K562 (cell line): ENCODE data around the gene MYO3B.

Experiments used
- PYGO2 ChIP-seq: fragments of 450-650 bp; IDR thresholded peaks from 2 replicates; pipeline ENCODE4 v1.6.1; 2016; ENCODE audit warnings: mild to moderate bottlenecking, missing genetic modification characterization, moderate library complexity, missing compliant biosample characterization
- RB1 ChIP-seq: fragments of 450-650 bp; IDR thresholded peaks from 2 replicates; pipeline ENCODE4 v1.6.1; 2017; ENCODE audit warnings: low read depth, mild to moderate bottlenecking
- TF ChIP-seq, protein P1 (sequence below), 3 experiments: IDR thresholded peaks in 2 of 3; conservative IDR thresholded peaks in 1 of 3; 2 replicates each; pipeline ENCODE4 v1.5.1; 2011 to 2012; ENCODE audit warnings: low read length in 3 of 3, mild to moderate bottlenecking in 3 of 3, control low read depth in 2 of 3, improper control_type of control experiment in 1 of 3, inconsistent platforms in 1 of 3, low read depth in 1 of 3, mixed read lengths in 1 of 3, moderate library complexity in 1 of 3; ENCODE audit not compliant: insufficient read depth in 2 of 3

DNA sequence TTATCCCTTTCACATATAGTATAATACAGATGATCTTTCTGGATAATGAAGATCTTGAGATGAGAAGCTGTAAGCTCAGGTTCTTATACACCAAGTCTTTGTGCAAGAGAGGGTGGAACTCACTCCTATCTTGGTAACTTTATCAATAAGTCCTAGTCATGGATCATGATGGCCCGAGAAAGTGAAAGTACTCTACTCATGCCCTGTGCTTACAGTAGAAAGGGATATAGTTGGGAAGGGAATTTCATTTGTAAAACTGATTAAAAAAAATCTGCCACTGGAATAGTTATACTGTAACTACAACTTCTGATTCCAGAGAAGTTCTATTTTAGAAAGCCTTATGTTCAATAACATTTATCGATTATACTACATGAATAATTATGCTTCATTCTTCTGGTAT, 51.8 kb downstream of the MYO3B start:
- TF ChIP-seq PYGO2 (tag) (no peak), RB1 (no peak)
- TF ChIP-seq, protein P1, sequence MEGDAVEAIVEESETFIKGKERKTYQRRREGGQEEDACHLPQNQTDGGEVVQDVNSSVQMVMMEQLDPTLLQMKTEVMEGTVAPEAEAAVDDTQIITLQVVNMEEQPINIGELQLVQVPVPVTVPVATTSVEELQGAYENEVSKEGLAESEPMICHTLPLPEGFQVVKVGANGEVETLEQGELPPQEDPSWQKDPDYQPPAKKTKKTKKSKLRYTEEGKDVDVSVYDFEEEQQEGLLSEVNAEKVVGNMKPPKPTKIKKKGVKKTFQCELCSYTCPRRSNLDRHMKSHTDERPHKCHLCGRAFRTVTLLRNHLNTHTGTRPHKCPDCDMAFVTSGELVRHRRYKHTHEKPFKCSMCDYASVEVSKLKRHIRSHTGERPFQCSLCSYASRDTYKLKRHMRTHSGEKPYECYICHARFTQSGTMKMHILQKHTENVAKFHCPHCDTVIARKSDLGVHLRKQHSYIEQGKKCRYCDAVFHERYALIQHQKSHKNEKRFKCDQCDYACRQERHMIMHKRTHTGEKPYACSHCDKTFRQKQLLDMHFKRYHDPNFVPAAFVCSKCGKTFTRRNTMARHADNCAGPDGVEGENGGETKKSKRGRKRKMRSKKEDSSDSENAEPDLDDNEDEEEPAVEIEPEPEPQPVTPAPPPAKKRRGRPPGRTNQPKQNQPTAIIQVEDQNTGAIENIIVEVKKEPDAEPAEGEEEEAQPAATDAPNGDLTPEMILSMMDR (IDR thresholded peaks at IDR 0.05 in 2 of 3, conservative IDR thresholded peaks at IDR 0.05 in 1 of 3; ENCODE audit: insufficient read depth in 2 of 3, low read depth in 1 of 3, low read length in 3 of 3), result no peak
